GM23338 (cell line): ENCODE measurements around the gene CCDC38. TPM values are rescaled to one million over a fixed set of nuclear protein-coding genes. Genes with fewer than 3 reads are reported as not detected.

ENCODE experiments used
- NANOG ChIP-seq: IDR thresholded peaks from 2 replicates; pipeline ENCODE4 v1.6.1; 2016; ENCODE audit warnings: antibody characterized with exemption, borderline replicate concordance
- POLR2AphosphoS5 ChIP-seq: IDR thresholded peaks from 2 replicates; pipeline ENCODE4 v1.6.1; 2016; ENCODE audit warnings: antibody characterized with exemption, low read depth
- STAT1 ChIP-seq: IDR thresholded peaks from one replicate; pipeline ENCODE4 v1.6.1; 2016; ENCODE audit warnings: antibody characterized with exemption; ENCODE audit not compliant: unreplicated experiment
- ZNF331 ChIP-seq: fragments of 250-450 bp; sonication (Bioruptor Pico); IDR thresholded peaks from 2 replicates; pipeline ENCODE4 v1.5.0; 2020; ENCODE audit warnings: low read depth, mild to moderate bottlenecking, moderate library complexity
- polyA plus RNA-seq: library from polyadenylated mRNA; unstranded; fragments of >200 nt; fragmentation: Nextera tagmentation; extraction: Ambion mirVana; gene quantifications from 2 replicates; pipeline ENCODE4 v1.2.1, GENCODE V29; 2016
- total RNA-seq: library from RNA; depleted of rRNA; stranded (reverse); fragments of >200 nt; shearing (Covaris generic); gene quantifications from 2 replicates; pipeline ENCODE4 v1.2.3, GENCODE V29; 2014
- TF ChIP-seq, protein P1 (sequence below): fragments of 250-450 bp; sonication (Bioruptor Pico); IDR thresholded peaks from 2 replicates; pipeline ENCODE4 v1.5.0; 2020; ENCODE audit warnings: mild to moderate bottlenecking, moderate library complexity
- TF ChIP-seq, protein P2 (sequence below), 2 experiments: fragments of 200-600 bp in 1 of 2; sonication (generic) in 1 of 2; conservative IDR thresholded peaks; 2 replicates each; pipeline versions ENCODE4 v1.5.1 to v1.6.1; 2016 to 2017; ENCODE audit warnings: antibody characterized with exemption in 2 of 2, low read depth in 2 of 2, mild to moderate bottlenecking in 2 of 2, moderate library complexity in 1 of 2
- TF ChIP-seq, protein P3 (sequence below): IDR thresholded peaks from 2 replicates; pipeline ENCODE4 v1.6.1; 2016; ENCODE audit warnings: antibody characterized with exemption
- TF ChIP-seq, protein P4 (sequence below): IDR thresholded peaks from one replicate; pipeline ENCODE4 v1.6.1; 2018; ENCODE audit warnings: antibody characterized with exemption; ENCODE audit not compliant: unreplicated experiment

CCDC38 gene
- total and polyA plus RNA-seq, 2 experiments from 2014 or later = not detected

DNA sequence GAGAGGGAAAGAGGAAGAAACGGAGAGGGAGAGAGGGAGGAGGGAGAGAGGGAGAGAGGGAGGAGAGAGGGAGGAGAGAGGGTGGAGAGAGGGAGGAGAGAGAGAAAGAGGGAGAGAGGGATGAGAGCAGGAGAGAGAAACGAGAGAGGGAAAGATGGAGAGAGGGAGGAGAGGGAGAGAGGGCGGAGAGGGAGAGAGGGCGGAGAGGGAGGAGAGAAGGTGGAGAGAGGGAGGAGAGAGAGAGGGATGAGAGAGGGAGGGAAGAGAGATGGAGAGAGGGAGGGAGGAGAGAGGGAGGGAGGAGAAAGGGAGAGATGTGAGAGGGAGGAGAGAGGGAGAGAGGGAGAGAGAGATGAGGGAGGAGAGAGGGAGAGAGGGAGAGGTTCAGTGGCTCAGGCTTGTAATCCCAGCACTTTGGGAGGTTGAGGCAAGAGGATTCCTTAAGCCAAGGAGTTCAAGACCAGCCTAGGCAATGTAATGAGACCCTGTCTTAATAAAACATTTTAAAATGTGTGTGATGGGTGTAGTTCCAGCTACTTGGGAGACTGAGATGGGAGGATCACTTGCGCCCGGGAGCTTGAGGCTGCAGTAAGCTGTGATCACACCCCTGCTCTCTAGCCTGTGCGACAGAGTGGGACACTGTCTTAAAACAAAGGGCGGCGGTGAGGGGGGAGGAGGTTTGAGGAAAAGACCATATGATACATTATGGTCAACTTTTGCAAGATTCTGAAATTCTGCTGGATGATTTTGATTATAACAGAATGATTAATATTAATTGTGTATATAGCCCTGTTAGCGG lies 105.0 kb downstream of the CCDC38 start (continued):
- TF ChIP-seq, protein P1, sequence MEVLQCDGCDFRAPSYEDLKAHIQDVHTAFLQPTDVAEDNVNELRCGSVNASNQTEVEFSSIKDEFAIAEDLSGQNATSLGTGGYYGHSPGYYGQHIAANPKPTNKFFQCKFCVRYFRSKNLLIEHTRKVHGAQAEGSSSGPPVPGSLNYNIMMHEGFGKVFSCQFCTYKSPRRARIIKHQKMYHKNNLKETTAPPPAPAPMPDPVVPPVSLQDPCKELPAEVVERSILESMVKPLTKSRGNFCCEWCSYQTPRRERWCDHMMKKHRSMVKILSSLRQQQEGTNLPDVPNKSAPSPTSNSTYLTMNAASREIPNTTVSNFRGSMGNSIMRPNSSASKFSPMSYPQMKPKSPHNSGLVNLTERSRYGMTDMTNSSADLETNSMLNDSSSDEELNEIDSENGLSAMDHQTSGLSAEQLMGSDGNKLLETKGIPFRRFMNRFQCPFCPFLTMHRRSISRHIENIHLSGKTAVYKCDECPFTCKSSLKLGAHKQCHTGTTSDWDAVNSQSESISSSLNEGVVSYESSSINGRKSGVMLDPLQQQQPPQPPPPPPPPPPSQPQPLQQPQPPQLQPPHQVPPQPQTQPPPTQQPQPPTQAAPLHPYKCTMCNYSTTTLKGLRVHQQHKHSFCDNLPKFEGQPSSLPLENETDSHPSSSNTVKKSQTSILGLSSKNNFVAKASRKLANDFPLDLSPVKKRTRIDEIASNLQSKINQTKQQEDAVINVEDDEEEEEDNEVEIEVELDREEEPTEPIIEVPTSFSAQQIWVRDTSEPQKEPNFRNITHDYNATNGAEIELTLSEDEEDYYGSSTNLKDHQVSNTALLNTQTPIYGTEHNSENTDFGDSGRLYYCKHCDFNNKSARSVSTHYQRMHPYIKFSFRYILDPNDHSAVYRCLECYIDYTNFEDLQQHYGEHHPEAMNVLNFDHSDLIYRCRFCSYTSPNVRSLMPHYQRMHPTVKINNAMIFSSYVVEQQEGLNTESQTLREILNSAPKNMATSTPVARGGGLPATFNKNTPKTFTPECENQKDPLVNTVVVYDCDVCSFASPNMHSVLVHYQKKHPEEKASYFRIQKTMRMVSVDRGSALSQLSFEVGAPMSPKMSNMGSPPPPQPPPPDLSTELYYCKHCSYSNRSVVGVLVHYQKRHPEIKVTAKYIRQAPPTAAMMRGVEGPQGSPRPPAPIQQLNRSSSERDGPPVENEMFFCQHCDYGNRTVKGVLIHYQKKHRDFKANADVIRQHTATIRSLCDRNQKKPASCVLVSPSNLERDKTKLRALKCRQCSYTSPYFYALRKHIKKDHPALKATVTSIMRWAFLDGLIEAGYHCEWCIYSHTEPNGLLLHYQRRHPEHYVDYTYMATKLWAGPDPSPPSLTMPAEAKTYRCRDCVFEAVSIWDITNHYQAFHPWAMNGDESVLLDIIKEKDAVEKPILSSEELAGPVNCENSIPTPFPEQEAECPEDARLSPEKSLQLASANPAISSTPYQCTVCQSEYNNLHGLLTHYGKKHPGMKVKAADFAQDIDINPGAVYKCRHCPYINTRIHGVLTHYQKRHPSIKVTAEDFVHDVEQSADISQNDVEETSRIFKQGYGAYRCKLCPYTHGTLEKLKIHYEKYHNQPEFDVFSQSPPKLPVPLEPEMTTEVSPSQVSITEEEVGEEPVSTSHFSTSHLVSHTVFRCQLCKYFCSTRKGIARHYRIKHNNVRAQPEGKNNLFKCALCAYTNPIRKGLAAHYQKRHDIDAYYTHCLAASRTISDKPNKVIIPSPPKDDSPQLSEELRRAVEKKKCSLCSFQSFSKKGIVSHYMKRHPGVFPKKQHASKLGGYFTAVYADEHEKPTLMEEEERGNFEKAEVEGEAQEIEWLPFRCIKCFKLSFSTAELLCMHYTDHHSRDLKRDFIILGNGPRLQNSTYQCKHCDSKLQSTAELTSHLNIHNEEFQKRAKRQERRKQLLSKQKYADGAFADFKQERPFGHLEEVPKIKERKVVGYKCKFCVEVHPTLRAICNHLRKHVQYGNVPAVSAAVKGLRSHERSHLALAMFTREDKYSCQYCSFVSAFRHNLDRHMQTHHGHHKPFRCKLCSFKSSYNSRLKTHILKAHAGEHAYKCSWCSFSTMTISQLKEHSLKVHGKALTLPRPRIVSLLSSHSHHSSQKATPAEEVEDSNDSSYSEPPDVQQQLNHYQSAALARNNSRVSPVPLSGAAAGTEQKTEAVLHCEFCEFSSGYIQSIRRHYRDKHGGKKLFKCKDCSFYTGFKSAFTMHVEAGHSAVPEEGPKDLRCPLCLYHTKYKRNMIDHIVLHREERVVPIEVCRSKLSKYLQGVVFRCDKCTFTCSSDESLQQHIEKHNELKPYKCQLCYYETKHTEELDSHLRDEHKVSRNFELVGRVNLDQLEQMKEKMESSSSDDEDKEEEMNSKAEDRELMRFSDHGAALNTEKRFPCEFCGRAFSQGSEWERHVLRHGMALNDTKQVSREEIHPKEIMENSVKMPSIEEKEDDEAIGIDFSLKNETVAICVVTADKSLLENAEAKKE = no peak
- TF ChIP-seq ZNF331 (no peak), NANOG (no peak), POLR2AphosphoS5 (no peak), STAT1 (no peak)
- TF ChIP-seq, protein P2, sequence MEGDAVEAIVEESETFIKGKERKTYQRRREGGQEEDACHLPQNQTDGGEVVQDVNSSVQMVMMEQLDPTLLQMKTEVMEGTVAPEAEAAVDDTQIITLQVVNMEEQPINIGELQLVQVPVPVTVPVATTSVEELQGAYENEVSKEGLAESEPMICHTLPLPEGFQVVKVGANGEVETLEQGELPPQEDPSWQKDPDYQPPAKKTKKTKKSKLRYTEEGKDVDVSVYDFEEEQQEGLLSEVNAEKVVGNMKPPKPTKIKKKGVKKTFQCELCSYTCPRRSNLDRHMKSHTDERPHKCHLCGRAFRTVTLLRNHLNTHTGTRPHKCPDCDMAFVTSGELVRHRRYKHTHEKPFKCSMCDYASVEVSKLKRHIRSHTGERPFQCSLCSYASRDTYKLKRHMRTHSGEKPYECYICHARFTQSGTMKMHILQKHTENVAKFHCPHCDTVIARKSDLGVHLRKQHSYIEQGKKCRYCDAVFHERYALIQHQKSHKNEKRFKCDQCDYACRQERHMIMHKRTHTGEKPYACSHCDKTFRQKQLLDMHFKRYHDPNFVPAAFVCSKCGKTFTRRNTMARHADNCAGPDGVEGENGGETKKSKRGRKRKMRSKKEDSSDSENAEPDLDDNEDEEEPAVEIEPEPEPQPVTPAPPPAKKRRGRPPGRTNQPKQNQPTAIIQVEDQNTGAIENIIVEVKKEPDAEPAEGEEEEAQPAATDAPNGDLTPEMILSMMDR (conservative IDR thresholded peaks at IDR 0.05; ENCODE audit: low read depth in 2 of 2) = no peak
- TF ChIP-seq, protein P3, sequence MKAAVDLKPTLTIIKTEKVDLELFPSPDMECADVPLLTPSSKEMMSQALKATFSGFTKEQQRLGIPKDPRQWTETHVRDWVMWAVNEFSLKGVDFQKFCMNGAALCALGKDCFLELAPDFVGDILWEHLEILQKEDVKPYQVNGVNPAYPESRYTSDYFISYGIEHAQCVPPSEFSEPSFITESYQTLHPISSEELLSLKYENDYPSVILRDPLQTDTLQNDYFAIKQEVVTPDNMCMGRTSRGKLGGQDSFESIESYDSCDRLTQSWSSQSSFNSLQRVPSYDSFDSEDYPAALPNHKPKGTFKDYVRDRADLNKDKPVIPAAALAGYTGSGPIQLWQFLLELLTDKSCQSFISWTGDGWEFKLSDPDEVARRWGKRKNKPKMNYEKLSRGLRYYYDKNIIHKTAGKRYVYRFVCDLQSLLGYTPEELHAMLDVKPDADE = no peak
- TF ChIP-seq, protein P4, sequence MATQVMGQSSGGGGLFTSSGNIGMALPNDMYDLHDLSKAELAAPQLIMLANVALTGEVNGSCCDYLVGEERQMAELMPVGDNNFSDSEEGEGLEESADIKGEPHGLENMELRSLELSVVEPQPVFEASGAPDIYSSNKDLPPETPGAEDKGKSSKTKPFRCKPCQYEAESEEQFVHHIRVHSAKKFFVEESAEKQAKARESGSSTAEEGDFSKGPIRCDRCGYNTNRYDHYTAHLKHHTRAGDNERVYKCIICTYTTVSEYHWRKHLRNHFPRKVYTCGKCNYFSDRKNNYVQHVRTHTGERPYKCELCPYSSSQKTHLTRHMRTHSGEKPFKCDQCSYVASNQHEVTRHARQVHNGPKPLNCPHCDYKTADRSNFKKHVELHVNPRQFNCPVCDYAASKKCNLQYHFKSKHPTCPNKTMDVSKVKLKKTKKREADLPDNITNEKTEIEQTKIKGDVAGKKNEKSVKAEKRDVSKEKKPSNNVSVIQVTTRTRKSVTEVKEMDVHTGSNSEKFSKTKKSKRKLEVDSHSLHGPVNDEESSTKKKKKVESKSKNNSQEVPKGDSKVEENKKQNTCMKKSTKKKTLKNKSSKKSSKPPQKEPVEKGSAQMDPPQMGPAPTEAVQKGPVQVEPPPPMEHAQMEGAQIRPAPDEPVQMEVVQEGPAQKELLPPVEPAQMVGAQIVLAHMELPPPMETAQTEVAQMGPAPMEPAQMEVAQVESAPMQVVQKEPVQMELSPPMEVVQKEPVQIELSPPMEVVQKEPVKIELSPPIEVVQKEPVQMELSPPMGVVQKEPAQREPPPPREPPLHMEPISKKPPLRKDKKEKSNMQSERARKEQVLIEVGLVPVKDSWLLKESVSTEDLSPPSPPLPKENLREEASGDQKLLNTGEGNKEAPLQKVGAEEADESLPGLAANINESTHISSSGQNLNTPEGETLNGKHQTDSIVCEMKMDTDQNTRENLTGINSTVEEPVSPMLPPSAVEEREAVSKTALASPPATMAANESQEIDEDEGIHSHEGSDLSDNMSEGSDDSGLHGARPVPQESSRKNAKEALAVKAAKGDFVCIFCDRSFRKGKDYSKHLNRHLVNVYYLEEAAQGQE = no peak
